Progenitor cell of endocrine pancreas (in vitro differentiated cells): ENCODE measurements around the gene BAHCC1. TPM values are rescaled to one million over a fixed set of nuclear protein-coding genes. Genes with fewer than 3 reads are reported as not detected.

Experiments
- DNase-seq: peaks from one replicate; pipeline ENCODE4 v3.0.0; 2021; ENCODE audit warnings: low spot score; ENCODE audit not compliant: unreplicated experiment
- H3K27ac Mint-ChIP-seq: 2 replicates; pipeline ENCODE4 v1.8.0; 2021; ENCODE audit warnings: mild to moderate bottlenecking, moderate library complexity, mixed read lengths
- H3K27me3 Mint-ChIP-seq: 2 replicates; pipeline ENCODE4 v1.8.0; 2021; ENCODE audit warnings: mixed read lengths
- H3K36me3 Mint-ChIP-seq: 2 replicates; pipeline ENCODE4 v1.8.0; 2022; ENCODE audit warnings: mixed read lengths; ENCODE audit not compliant: insufficient read depth
- H3K4me1 Mint-ChIP-seq: 2 replicates; pipeline ENCODE4 v1.8.0; 2021; ENCODE audit warnings: low read depth, mixed read lengths
- H3K4me3 Mint-ChIP-seq: 2 replicates; pipeline ENCODE4 v1.8.0; 2021; ENCODE audit warnings: low read depth, mild to moderate bottlenecking, moderate library complexity, mixed read lengths
- H3K9me3 Mint-ChIP-seq: 2 replicates; pipeline ENCODE4 v1.8.0; 2021; ENCODE audit warnings: low read depth, mixed read lengths
- CTCF ChIP-seq: fragments of 200-600 bp; sonication (generic); IDR thresholded peaks from one replicate; pipeline ENCODE4 v1.5.0; 2021; ENCODE audit warnings: antibody characterized with exemption, mild to moderate bottlenecking; ENCODE audit not compliant: unreplicated experiment
- total RNA-seq: library from RNA; stranded (reverse); gene quantifications from 2 replicates; pipeline ENCODE4 v1.2.1, GENCODE V29; 2021

The BAHCC1 gene
- total RNA-seq, 1 donor from 2014 or later: 40.5 TPM

GRCh38 chr17:81432941-81433340 lies 37.7 kb downstream of the BAHCC1 start:
- no peak overlapping the region for H3K4me3 Mint-ChIP-seq
- no peaks in the 10 kb centered on the region for H3K9me3 Mint-ChIP-seq
- no peak overlapping the region for H3K27ac Mint-ChIP-seq
- H3K36me3 Mint-ChIP-seq: no peaks in the 10 kb centered on the region
- no peaks in the 10 kb centered on the region for H3K4me1 Mint-ChIP-seq
- no peaks in the 10 kb centered on the region for H3K27me3 Mint-ChIP-seq
- TF ChIP-seq CTCF: no peak
- no peak for DNase-seq

GRCh38 chr17:81433656-81434055 lies 38.4 kb downstream of the BAHCC1 start:
- H3K27ac Mint-ChIP-seq: no peak overlapping the region
- no peak overlapping the region for H3K4me3 Mint-ChIP-seq
- no peaks in the 10 kb centered on the region for H3K27me3 Mint-ChIP-seq
- DNase-seq: no peak
- TF ChIP-seq CTCF: no peak
- H3K36me3 Mint-ChIP-seq: no peaks in the 10 kb centered on the region
- H3K4me1 Mint-ChIP-seq: no peaks in the 10 kb centered on the region
- H3K9me3 Mint-ChIP-seq: no peaks in the 10 kb centered on the region

DNA sequence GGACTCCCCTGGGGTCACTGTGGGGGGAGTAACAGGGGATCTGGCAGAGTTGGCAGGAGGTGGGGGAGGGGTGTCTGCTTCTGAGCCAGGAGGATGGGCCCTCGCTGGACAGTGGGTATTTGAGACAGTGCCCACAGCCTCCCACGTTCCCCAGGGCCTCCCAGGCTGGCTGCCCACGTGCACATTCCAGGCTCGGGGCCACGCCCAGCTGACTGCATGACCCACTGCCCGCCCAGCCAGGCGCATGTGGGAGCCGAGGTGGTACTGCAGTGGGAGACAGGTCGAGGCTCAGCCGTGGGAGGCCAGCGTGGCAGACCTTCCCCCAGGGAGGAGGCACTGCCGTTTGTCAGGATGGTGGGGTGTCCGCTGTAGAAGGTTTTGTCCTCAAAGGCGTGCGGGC lies 38.8 kb downstream of the BAHCC1 start:
- H3K36me3 Mint-ChIP-seq: no peaks in the 10 kb centered on the region
- no peaks in the 10 kb centered on the region for H3K27me3 Mint-ChIP-seq
- DNase-seq: no peak
- H3K9me3 Mint-ChIP-seq: no peaks in the 10 kb centered on the region
- no peak overlapping the region for H3K27ac Mint-ChIP-seq
- no peak for TF ChIP-seq CTCF
- no peaks in the 10 kb centered on the region for H3K4me1 Mint-ChIP-seq
- H3K4me3 Mint-ChIP-seq: no peak overlapping the region

GRCh38 chr17:81434681-81435417 lies 39.6 kb downstream of the BAHCC1 start:
- Mint-ChIP-seq H3K4me3 (no peak overlapping the region), H3K9me3 (no peaks in the 10 kb centered on the region), H3K27ac (no peak overlapping the region), H3K27me3 (no peaks in the 10 kb centered on the region), H3K36me3 (no peaks in the 10 kb centered on the region), H3K4me1 (no peaks in the 10 kb centered on the region)
- TF ChIP-seq CTCF: no peak
- DNase-seq: no peak

GRCh38 chr17:81435652-81436293 lies 40.5 kb downstream of the BAHCC1 start:
- no peaks in the 10 kb centered on the region for H3K36me3 Mint-ChIP-seq
- H3K27ac Mint-ChIP-seq: no peak overlapping the region
- H3K9me3 Mint-ChIP-seq: no peaks in the 10 kb centered on the region
- no peak for TF ChIP-seq CTCF
- no peaks in the 10 kb centered on the region for H3K27me3 Mint-ChIP-seq
- H3K4me3 Mint-ChIP-seq: no peak overlapping the region
- DNase-seq: no peak
- H3K4me1 Mint-ChIP-seq: no peaks in the 10 kb centered on the region
